Measurements from ENCODE around the gene INPP5A.

The INPP5A gene

DNA sequence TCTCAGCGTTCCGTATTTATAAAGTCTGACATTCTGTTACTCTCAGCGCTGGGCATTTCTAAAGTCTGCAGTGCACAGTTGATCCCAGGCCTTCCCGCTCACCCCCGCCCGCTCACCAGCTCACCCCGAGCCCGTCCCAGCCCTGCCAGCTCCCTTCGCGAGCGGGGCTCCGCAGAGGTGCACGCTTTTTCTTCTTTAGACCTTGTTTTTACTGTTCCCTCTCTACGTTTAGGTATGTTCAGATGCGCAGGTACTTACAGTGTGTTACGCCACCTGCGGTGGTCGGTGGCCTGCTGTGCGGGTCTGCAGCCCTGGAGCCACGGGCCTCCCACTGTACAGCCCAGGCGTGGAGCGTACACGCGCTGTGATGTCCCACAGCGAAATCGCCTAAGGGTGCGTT, 219.6 kb downstream of the INPP5A start:
- no peak overlapping the region for H2BK15ac ChIP-seq (replicated peaks; ENCODE audit: low read depth)
- H2BK120ac ChIP-seq (ENCODE audit: low read depth, low read length) = no peak overlapping the region
- H3K4ac ChIP-seq (ENCODE audit: low read depth, low read length) = no peak overlapping the region
- no peaks in the 10 kb centered on the region for H3K79me2 ChIP-seq (ENCODE audit: control insufficient read depth, insufficient read depth, low read length)
- H2AK5ac ChIP-seq (ENCODE audit: low read length) = no peak overlapping the region
- no peak overlapping the region for H4K8ac ChIP-seq (ENCODE audit: low read depth, low read length)
- no peak for DNase-seq
- no peak overlapping the region for H3K23ac ChIP-seq (ENCODE audit: low read length)
- no peaks in the 10 kb centered on the region for H3K36me3 ChIP-seq (ENCODE audit: control insufficient read depth, insufficient read depth, low read length)
- no peak overlapping the region for H2BK5ac ChIP-seq (ENCODE audit: low read length)
- H3K4me2 ChIP-seq (ENCODE audit: low read length) = no peak overlapping the region
- no peak overlapping the region for H3K56ac ChIP-seq (ENCODE audit: low read length)
- H3K27me3 ChIP-seq (ENCODE audit: insufficient read depth, low read length, poor library complexity) = no peaks in the 10 kb centered on the region
- no peak overlapping the region for H4K5ac ChIP-seq (ENCODE audit: low read length)
- H3K9ac ChIP-seq (ENCODE audit: low read length) = no peak overlapping the region
- H3K27ac ChIP-seq (ENCODE audit: low read depth, low read length) = no peak overlapping the region
- H3K4me1 ChIP-seq (ENCODE audit: control insufficient read depth, low read depth, low read length) = no peaks in the 10 kb centered on the region
- H3K79me1 ChIP-seq (ENCODE audit: low read length) = no peaks in the 10 kb centered on the region
- H3K18ac ChIP-seq (ENCODE audit: low read length) = no peak overlapping the region
- WGBS (ENCODE audit: extremely low coverage, insufficient coverage, low lambda C conversion rate) = no CpG with 5 or more reads among the region's 27 CpGs
- no peak overlapping the region for H3K4me3 ChIP-seq (ENCODE audit: low read length)

DNA sequence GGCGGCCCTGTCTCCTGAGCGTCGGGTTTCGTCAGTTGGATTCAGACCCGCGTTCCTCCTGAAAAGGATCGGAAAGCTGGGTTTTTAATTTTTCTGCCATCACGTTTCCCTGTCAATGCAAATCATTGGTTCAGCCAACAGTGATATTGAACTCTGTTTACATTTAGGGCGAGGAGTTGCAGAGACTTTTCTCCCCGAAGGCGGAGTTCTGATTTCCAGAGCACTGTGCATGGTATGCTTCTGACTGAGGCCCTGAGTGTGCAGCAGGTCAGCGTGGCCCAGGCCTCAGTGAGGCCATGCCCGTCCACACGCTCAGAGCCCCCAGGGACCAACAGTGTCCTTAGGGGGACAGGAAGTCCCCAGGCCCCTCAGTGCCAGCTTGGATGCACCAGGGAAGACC, 221.3 kb downstream of the INPP5A start:
- H3K23ac ChIP-seq (ENCODE audit: low read length) = no peak overlapping the region
- H3K4me1 ChIP-seq (ENCODE audit: control insufficient read depth, low read depth, low read length) = no peaks in the 10 kb centered on the region
- H4K8ac ChIP-seq (ENCODE audit: low read depth, low read length) = no peak overlapping the region
- H2BK120ac ChIP-seq (ENCODE audit: low read depth, low read length) = no peak overlapping the region
- H2BK5ac ChIP-seq (ENCODE audit: low read length) = no peak overlapping the region
- no peak overlapping the region for H3K4me3 ChIP-seq (ENCODE audit: low read length)
- DNase-seq = no peak
- no peaks in the 10 kb centered on the region for H3K79me1 ChIP-seq (ENCODE audit: low read length)
- H3K79me2 ChIP-seq (ENCODE audit: control insufficient read depth, insufficient read depth, low read length) = no peaks in the 10 kb centered on the region
- no CpG with 5 or more reads among the region's 14 CpGs for WGBS (ENCODE audit: extremely low coverage, insufficient coverage, low lambda C conversion rate)
- H4K5ac ChIP-seq (ENCODE audit: low read length) = no peak overlapping the region
- H3K18ac ChIP-seq (ENCODE audit: low read length) = no peak overlapping the region
- H2BK15ac ChIP-seq (replicated peaks; ENCODE audit: low read depth) = no peak overlapping the region
- no peak overlapping the region for H3K4me2 ChIP-seq (ENCODE audit: low read length)
- no peak overlapping the region for H3K56ac ChIP-seq (ENCODE audit: low read length)
- no peak overlapping the region for H3K4ac ChIP-seq (ENCODE audit: low read depth, low read length)
- no peak overlapping the region for H3K9ac ChIP-seq (ENCODE audit: low read length)
- H3K27ac ChIP-seq (ENCODE audit: low read depth, low read length) = no peak overlapping the region
- H2AK5ac ChIP-seq (ENCODE audit: low read length) = no peak overlapping the region
- H3K36me3 ChIP-seq (ENCODE audit: control insufficient read depth, insufficient read depth, low read length) = no peaks in the 10 kb centered on the region
- no peaks in the 10 kb centered on the region for H3K27me3 ChIP-seq (ENCODE audit: insufficient read depth, low read length, poor library complexity)

DNA sequence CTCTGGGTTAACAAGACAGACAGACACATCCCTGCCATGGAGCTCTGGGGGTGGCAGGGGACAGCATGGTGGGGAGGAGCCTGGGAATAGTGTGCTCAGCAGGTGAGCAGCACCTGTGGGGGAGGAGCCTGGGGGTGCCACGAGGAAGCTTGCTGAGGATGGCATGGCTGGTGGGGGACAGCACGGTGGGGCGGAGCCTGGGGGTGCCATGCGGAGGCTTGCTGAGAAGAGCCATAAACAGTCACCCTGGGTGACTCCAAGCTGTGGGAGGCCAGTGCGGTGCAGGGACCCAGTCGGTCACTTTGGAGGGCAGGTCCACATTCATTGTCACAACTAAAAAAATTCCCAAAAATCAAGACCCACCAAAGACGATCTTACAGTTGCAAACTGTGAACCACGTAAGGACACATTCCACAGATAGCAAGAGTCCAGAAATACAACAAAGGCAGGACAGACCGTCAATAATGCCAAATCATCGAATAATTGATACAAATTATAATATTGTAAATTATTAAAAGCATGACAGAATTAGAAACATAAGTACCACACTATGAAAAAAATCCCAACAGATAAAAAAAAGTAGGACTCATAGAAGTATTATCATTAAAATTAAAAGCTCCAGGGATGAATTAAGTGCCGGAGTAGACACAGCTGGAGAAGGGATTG, 223.9 kb downstream of the INPP5A start:
- DNase-seq = no peak
- no peak overlapping the region for H3K56ac ChIP-seq (ENCODE audit: low read length)
- H3K4me3 ChIP-seq (ENCODE audit: low read length) = no peak overlapping the region
- WGBS (ENCODE audit: extremely low coverage, insufficient coverage, low lambda C conversion rate) = no CpG with 5 or more reads among the region's 11 CpGs
- H2BK15ac ChIP-seq (replicated peaks; ENCODE audit: low read depth) = no peak overlapping the region
- H4K5ac ChIP-seq (ENCODE audit: low read length) = no peak overlapping the region
- H3K79me1 ChIP-seq (ENCODE audit: low read length) = no peaks in the 10 kb centered on the region
- no peak overlapping the region for H3K4ac ChIP-seq (ENCODE audit: low read depth, low read length)
- H3K9ac ChIP-seq (ENCODE audit: low read length) = no peak overlapping the region
- no peak overlapping the region for H2AK5ac ChIP-seq (ENCODE audit: low read length)
- H3K4me1 ChIP-seq (ENCODE audit: control insufficient read depth, low read depth, low read length) = no peaks in the 10 kb centered on the region
- no peak overlapping the region for H2BK120ac ChIP-seq (ENCODE audit: low read depth, low read length)
- H3K79me2 ChIP-seq (ENCODE audit: control insufficient read depth, insufficient read depth, low read length) = no peaks in the 10 kb centered on the region
- H2BK5ac ChIP-seq (ENCODE audit: low read length) = no peak overlapping the region
- H3K4me2 ChIP-seq (ENCODE audit: low read length) = no peak overlapping the region
- H3K27ac ChIP-seq (ENCODE audit: low read depth, low read length) = no peak overlapping the region
- no peaks in the 10 kb centered on the region for H3K36me3 ChIP-seq (ENCODE audit: control insufficient read depth, insufficient read depth, low read length)
- no peak overlapping the region for H4K8ac ChIP-seq (ENCODE audit: low read depth, low read length)
- no peaks in the 10 kb centered on the region for H3K27me3 ChIP-seq (ENCODE audit: insufficient read depth, low read length, poor library complexity)
- H3K18ac ChIP-seq (ENCODE audit: low read length) = no peak overlapping the region
- H3K23ac ChIP-seq (ENCODE audit: low read length) = no peak overlapping the region

DNA sequence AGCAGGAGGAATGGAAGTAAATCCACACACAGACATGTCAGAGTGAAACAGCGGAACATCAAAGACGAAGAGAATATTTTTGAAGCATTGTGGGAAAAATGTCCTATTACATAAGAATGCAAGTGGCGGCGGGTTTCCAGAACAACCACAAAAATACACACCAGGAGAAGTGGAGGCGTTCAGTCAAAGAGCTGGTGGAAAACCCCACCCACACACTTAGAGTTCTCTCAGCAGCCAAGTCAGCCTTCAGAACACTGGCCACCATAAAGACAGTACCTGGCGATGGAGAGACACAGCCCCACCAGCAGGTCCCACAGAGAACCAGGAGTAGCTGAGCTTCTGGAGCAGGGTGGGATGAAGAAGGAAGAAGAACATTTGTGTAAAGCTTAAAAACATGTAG, 224.7 kb downstream of the INPP5A start:
- Histone ChIP-seq H3K4me2 (ENCODE audit: low read length) (no peak overlapping the region), H2BK5ac (ENCODE audit: low read length) (no peak overlapping the region), H3K56ac (ENCODE audit: low read length) (no peak overlapping the region), H3K9ac (ENCODE audit: low read length) (no peak overlapping the region), H3K23ac (ENCODE audit: low read length) (no peak overlapping the region), H4K5ac (ENCODE audit: low read length) (no peak overlapping the region), H3K79me1 (ENCODE audit: low read length) (no peaks in the 10 kb centered on the region), H4K8ac (ENCODE audit: low read depth, low read length) (no peak overlapping the region), H3K4ac (ENCODE audit: low read depth, low read length) (no peak overlapping the region), H3K79me2 (ENCODE audit: control insufficient read depth, insufficient read depth, low read length) (no peaks in the 10 kb centered on the region), H2BK15ac (replicated peaks; ENCODE audit: low read depth) (no peak overlapping the region), H3K36me3 (ENCODE audit: control insufficient read depth, insufficient read depth, low read length) (no peaks in the 10 kb centered on the region), H2AK5ac (ENCODE audit: low read length) (no peak overlapping the region), H3K27me3 (ENCODE audit: insufficient read depth, low read length, poor library complexity) (no peaks in the 10 kb centered on the region), H3K4me3 (ENCODE audit: low read length) (no peak overlapping the region), H3K27ac (ENCODE audit: low read depth, low read length) (no peak overlapping the region), H3K18ac (ENCODE audit: low read length) (no peak overlapping the region), H3K4me1 (ENCODE audit: control insufficient read depth, low read depth, low read length) (no peaks in the 10 kb centered on the region), H2BK120ac (ENCODE audit: low read depth, low read length) (no peak overlapping the region)
- WGBS (ENCODE audit: extremely low coverage, insufficient coverage, low lambda C conversion rate) = no CpG with 5 or more reads among the region's 6 CpGs
- no peak for DNase-seq

DNA sequence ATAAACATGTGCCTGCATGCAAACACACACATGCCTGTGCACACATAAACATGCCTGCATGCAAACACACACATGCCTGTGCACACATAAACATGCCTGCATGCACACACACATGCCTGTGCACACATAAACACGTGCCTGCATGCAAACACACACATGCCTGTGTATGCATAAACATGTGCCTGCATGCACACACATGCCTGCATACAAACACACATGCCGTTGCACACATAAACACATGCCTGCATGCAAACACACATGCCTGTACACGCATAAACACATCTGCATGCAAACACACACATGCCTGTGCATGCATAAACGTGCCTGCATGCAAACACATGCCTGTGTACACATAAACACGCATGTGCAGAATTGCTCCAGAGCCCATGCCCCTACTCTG, 226.0 kb downstream of the INPP5A start:
- WGBS (ENCODE audit: extremely low coverage, insufficient coverage, low lambda C conversion rate) = no CpG with 5 or more reads among the region's 5 CpGs
- Histone ChIP-seq H3K27ac (ENCODE audit: low read depth, low read length) (no peak overlapping the region), H2BK5ac (ENCODE audit: low read length) (no peak overlapping the region), H3K18ac (ENCODE audit: low read length) (no peak overlapping the region), H3K56ac (ENCODE audit: low read length) (no peak overlapping the region), H3K23ac (ENCODE audit: low read length) (no peak overlapping the region), H2AK5ac (ENCODE audit: low read length) (no peak overlapping the region), H3K4ac (ENCODE audit: low read depth, low read length) (no peak overlapping the region), H3K4me2 (ENCODE audit: low read length) (no peak overlapping the region), H4K8ac (ENCODE audit: low read depth, low read length) (no peak overlapping the region), H3K4me3 (ENCODE audit: low read length) (no peak overlapping the region), H3K4me1 (ENCODE audit: control insufficient read depth, low read depth, low read length) (no peaks in the 10 kb centered on the region), H2BK15ac (replicated peaks; ENCODE audit: low read depth) (no peak overlapping the region), H3K79me2 (ENCODE audit: control insufficient read depth, insufficient read depth, low read length) (no peaks in the 10 kb centered on the region), H3K79me1 (ENCODE audit: low read length) (no peaks in the 10 kb centered on the region), H3K9ac (ENCODE audit: low read length) (no peak overlapping the region), H3K36me3 (ENCODE audit: control insufficient read depth, insufficient read depth, low read length) (no peaks in the 10 kb centered on the region), H4K5ac (ENCODE audit: low read length) (no peak overlapping the region), H3K27me3 (ENCODE audit: insufficient read depth, low read length, poor library complexity) (no peaks in the 10 kb centered on the region), H2BK120ac (ENCODE audit: low read depth, low read length) (no peak overlapping the region)
- no peak for DNase-seq

DNA sequence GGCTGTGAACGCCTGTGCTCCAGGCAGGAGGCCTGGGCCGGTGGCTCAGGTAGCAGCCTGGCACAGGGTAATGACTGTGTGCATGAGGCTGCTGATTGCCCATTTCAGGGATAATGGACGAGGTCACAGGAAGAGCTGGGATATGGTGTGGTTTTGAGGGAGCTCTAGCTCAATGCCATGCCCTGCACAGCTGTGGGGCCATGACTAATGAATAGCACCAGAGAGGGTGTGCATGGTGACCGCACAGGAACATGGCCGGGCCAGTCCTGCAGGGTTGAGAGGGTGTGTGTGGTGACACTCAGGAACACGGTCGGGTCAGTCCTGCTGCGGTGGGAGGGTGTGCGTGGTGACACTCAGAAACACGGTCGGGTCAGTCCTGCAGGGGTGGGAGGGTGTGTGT, 226.5 kb downstream of the INPP5A start:
- Histone ChIP-seq H4K5ac (ENCODE audit: low read length) (no peak overlapping the region), H3K4me2 (ENCODE audit: low read length) (no peak overlapping the region), H2BK5ac (ENCODE audit: low read length) (no peak overlapping the region), H2BK120ac (ENCODE audit: low read depth, low read length) (no peak overlapping the region), H3K9ac (ENCODE audit: low read length) (no peak overlapping the region), H3K18ac (ENCODE audit: low read length) (no peak overlapping the region), H3K56ac (ENCODE audit: low read length) (no peak overlapping the region), H3K4me1 (ENCODE audit: control insufficient read depth, low read depth, low read length) (no peaks in the 10 kb centered on the region), H3K27ac (ENCODE audit: low read depth, low read length) (no peak overlapping the region), H3K36me3 (ENCODE audit: control insufficient read depth, insufficient read depth, low read length) (no peaks in the 10 kb centered on the region), H4K8ac (ENCODE audit: low read depth, low read length) (no peak overlapping the region), H3K27me3 (ENCODE audit: insufficient read depth, low read length, poor library complexity) (no peaks in the 10 kb centered on the region), H3K23ac (ENCODE audit: low read length) (no peak overlapping the region), H2BK15ac (replicated peaks; ENCODE audit: low read depth) (no peak overlapping the region), H3K79me1 (ENCODE audit: low read length) (no peaks in the 10 kb centered on the region), H3K79me2 (ENCODE audit: control insufficient read depth, insufficient read depth, low read length) (no peaks in the 10 kb centered on the region), H2AK5ac (ENCODE audit: low read length) (no peak overlapping the region), H3K4ac (ENCODE audit: low read depth, low read length) (no peak overlapping the region), H3K4me3 (ENCODE audit: low read length) (no peak overlapping the region)
- no CpG with 5 or more reads among the region's 11 CpGs for WGBS (ENCODE audit: extremely low coverage, insufficient coverage, low lambda C conversion rate)
- no peak for DNase-seq

Data from mesendoderm (in vitro differentiated cells).